Adrenal gland (tissue), 5 donors: ENCODE results near the gene C20orf144.

Experiments
- CTCF ChIP-seq, 6 experiments: fragments of 450-650 bp in 4 of 6; fragments of 200-600 bp in 2 of 6; sonication (generic) in 1 of 6; IDR thresholded peaks; 1 replicate in 5 of 6; 2 replicates in 1 of 6; pipeline versions ENCODE4 v1.5.1 to v1.8.0; 2016 to 2021; ENCODE audit warnings: antibody characterized with exemption in 6 of 6, mild to moderate bottlenecking in 2 of 6, moderate library complexity in 1 of 6
- POLR2A ChIP-seq, 2 donors: fragments of 450-650 bp; IDR thresholded peaks; one replicate each; pipeline ENCODE4 v1.6.1; 2017; ENCODE audit warnings: antibody characterized with exemption in 2 of 2, mild to moderate bottlenecking in 2 of 2, moderate library complexity in 1 of 2
- donor health status: DM: no; HTN: no; CAD: no.

GRCh38 chr20:33636776-33637175, 25.4 kb upstream of the C20orf144 start:
- TF ChIP-seq CTCF (IDR thresholded peaks at IDR 0.05), result no peak
- no peak for TF ChIP-seq POLR2A (IDR thresholded peaks at IDR 0.05)
